ENCODE results near the gene POMT1.

- TF ChIP-seq CTCF (IDR thresholded peaks at IDR 0.05; ENCODE audit: low read depth, low read length) (no peak), EZH2phosphoT487 (IDR thresholded peaks at IDR 0.05; ENCODE audit: low read depth) (no peak)
Measured at GRCh38 chr9:131539223-131539923, 36.7 kb downstream of the POMT1 start.
